ENCODE results near the gene SSC5D.

DNA sequence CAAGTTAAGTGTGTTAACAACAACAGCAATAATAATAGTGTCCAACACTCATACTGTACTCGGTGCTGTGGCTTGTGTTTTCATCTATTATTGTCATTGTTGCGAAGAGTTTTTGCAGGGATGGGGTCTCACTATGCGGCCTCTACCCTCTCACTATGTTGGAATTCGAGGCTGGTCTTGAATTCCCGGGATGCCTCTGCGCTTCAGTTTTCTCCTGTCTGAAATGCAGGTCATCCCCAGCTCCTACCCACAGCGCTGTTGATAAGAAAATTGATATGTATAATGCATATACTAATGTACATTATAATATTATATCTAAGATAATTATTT lies 62.0 kb downstream of the SSC5D start:
- TF ChIP-seq BHLHE40 (IDR thresholded peaks at IDR 0.05; ENCODE audit: borderline replicate concordance), result no peak
- TF ChIP-seq FOXK2 (IDR thresholded peaks at IDR 0.05), result no peak
- TF ChIP-seq CTBP1 (IDR thresholded peaks at IDR 0.05; ENCODE audit: borderline replicate concordance), result no peak
- no peak for TF ChIP-seq TARDBP (IDR thresholded peaks at IDR 0.05)
- no peak for TF ChIP-seq SP1 (IDR thresholded peaks at IDR 0.05)
- TF ChIP-seq HDGF (IDR thresholded peaks at IDR 0.05; ENCODE audit: borderline replicate concordance), result no peak
- TF ChIP-seq ELF4 (IDR thresholded peaks at IDR 0.05), result no peak
- no peak for TF ChIP-seq ARNT (IDR thresholded peaks at IDR 0.05)

Measured in HEK293T (cell line).